ENCODE results near the gene LAMTOR5. TPM values are rescaled to one million over a fixed set of nuclear protein-coding genes. Genes with fewer than 3 reads are reported as not detected.
"Not testable (repeated sequence)": the region's sequence is repeated elsewhere in the genome, so short reads cannot be mapped to it uniquely, and the experiment has no call there.

Gene LAMTOR5
- total RNA-seq, 1 donor, result 38.4 TPM

- H3K4me1 ChIP-seq (ENCODE audit: insufficient read depth, low read length), result peaks cover 7% of the 10 kb centered on the region
- TF ChIP-seq CTCF (IDR thresholded peaks at IDR 0.05; ENCODE audit: extremely low read depth, low read depth, low read length), result no peak
- no peak overlapping the region for H2AFZ ChIP-seq (ENCODE audit: low read length)
- no peak for DNase-seq (ENCODE audit: insufficient read length, low spot score, missing footprints)
- no peaks in the 10 kb centered on the region for H3K36me3 ChIP-seq (ENCODE audit: insufficient read depth, low read length)
- H3K27ac ChIP-seq (ENCODE audit: low read depth, low read length), result no peak overlapping the region
- no peaks in the 10 kb centered on the region for H3K79me2 ChIP-seq (ENCODE audit: insufficient read depth, low read length)
- H3K27me3 ChIP-seq (ENCODE audit: insufficient read depth, low read length), result peaks cover 3% of the 10 kb centered on the region
- no peak overlapping the region for H3K4me2 ChIP-seq (ENCODE audit: insufficient read depth, low read length)
- no peaks in the 10 kb centered on the region for H4K20me1 ChIP-seq (ENCODE audit: insufficient read depth, low read length)
- no peak overlapping the region for H3K4me3 ChIP-seq (ENCODE audit: insufficient read depth, low read length)
- no peaks in the 10 kb centered on the region for H3K9me3 ChIP-seq (ENCODE audit: low read depth, low read length)
These were observed 31.4 kb upstream of the LAMTOR5 start for GRCh38 chr1:110438893-110439292.

- not testable (repeated sequence) for H3K36me3 ChIP-seq (ENCODE audit: insufficient read depth, low read length); H3K9me3 ChIP-seq (ENCODE audit: low read depth, low read length); H3K27ac ChIP-seq (ENCODE audit: low read depth, low read length); H3K4me3 ChIP-seq (ENCODE audit: insufficient read depth, low read length); H3K4me2 ChIP-seq (ENCODE audit: insufficient read depth, low read length); H3K79me2 ChIP-seq (ENCODE audit: insufficient read depth, low read length); H4K20me1 ChIP-seq (ENCODE audit: insufficient read depth, low read length); H3K27me3 ChIP-seq (ENCODE audit: insufficient read depth, low read length); DNase-seq (ENCODE audit: insufficient read length, low spot score, missing footprints); H3K4me1 ChIP-seq (ENCODE audit: insufficient read depth, low read length); H2AFZ ChIP-seq (ENCODE audit: low read length)
These were observed 30.3 kb upstream of the LAMTOR5 start for GRCh38 chr1:110437645-110438299.

- Histone ChIP-seq H3K27ac (ENCODE audit: low read depth, low read length) (no peak overlapping the region), H3K4me2 (ENCODE audit: insufficient read depth, low read length) (no peak overlapping the region), H3K27me3 (ENCODE audit: insufficient read depth, low read length) (peaks cover 5% of the 10 kb centered on the region), H3K4me1 (ENCODE audit: insufficient read depth, low read length) (peaks cover 7% of the 10 kb centered on the region), H3K4me3 (ENCODE audit: insufficient read depth, low read length) (no peak overlapping the region), H3K79me2 (ENCODE audit: insufficient read depth, low read length) (no peaks in the 10 kb centered on the region), H2AFZ (ENCODE audit: low read length) (no peak overlapping the region), H3K9me3 (ENCODE audit: low read depth, low read length) (no peaks in the 10 kb centered on the region), H3K36me3 (ENCODE audit: insufficient read depth, low read length) (no peaks in the 10 kb centered on the region), H4K20me1 (ENCODE audit: insufficient read depth, low read length) (no peaks in the 10 kb centered on the region)
- TF ChIP-seq CTCF (IDR thresholded peaks at IDR 0.05; ENCODE audit: extremely low read depth, low read depth, low read length), result no peak
- DNase-seq (ENCODE audit: insufficient read length, low spot score, missing footprints), result peak; percentile 66
These were observed 29.1 kb upstream of the LAMTOR5 start for GRCh38 chr1:110436635-110437034.

GRCh38 chr1:110434946-110435345, 27.5 kb upstream of the LAMTOR5 start:
- no peak overlapping the region for H2AFZ ChIP-seq (ENCODE audit: low read length)
- no peak for DNase-seq (ENCODE audit: insufficient read length, low spot score, missing footprints)

More at GRCh38 chr1:110434946-110435345, 27.5 kb upstream of the LAMTOR5 start:
- no peaks in the 10 kb centered on the region for H4K20me1 ChIP-seq (ENCODE audit: insufficient read depth, low read length)
- no peak overlapping the region for H3K27ac ChIP-seq (ENCODE audit: low read depth, low read length)
- H3K4me2 ChIP-seq (ENCODE audit: insufficient read depth, low read length), result no peak overlapping the region
- H3K4me1 ChIP-seq (ENCODE audit: insufficient read depth, low read length), result no peaks in the 10 kb centered on the region
- no peaks in the 10 kb centered on the region for H3K9me3 ChIP-seq (ENCODE audit: low read depth, low read length)
- peaks cover 17% of the 10 kb centered on the region for H3K27me3 ChIP-seq (ENCODE audit: insufficient read depth, low read length)
- TF ChIP-seq CTCF (IDR thresholded peaks at IDR 0.05; ENCODE audit: extremely low read depth, low read depth, low read length), result no peak
- H3K4me3 ChIP-seq (ENCODE audit: insufficient read depth, low read length), result no peak overlapping the region
- no peaks in the 10 kb centered on the region for H3K36me3 ChIP-seq (ENCODE audit: insufficient read depth, low read length)
- no peaks in the 10 kb centered on the region for H3K79me2 ChIP-seq (ENCODE audit: insufficient read depth, low read length)

Measured in osteoblast (primary cell).